OCI-LY3 (cell line): ENCODE measurements around the gene TNS1.
A peak's percentile ranks its signal among the peaks of the same experiment; 100 is the strongest.

Source experiments
- H2AFZ ChIP-seq: fragments of 200-600, 300-600 bp; shearing (Covaris generic); 2 replicates; pipeline ENCODE4 v1.6.0; 2014; ENCODE audit warnings: antibody characterized with exemption, low read depth, low read length
- H3K27ac ChIP-seq: fragments of 200-600, 300-600 bp; sonication (generic); 2 replicates; pipeline ENCODE4 v1.5.1; 2014; ENCODE audit warnings: mild to moderate bottlenecking, low read length, moderate library complexity, mixed read lengths
- H3K27me3 ChIP-seq: fragments of 200-600, 300-600 bp; sonication (generic); 2 replicates; pipeline ENCODE4 v1.6.1; 2014; ENCODE audit warnings: low read depth, low read length, mixed read lengths
- H3K36me3 ChIP-seq: fragments of 200-600, 300-600 bp; sonication (generic); replicated peaks from 2 replicates; pipeline ENCODE3; 2014; ENCODE audit warnings: low read depth, low read length, mixed read lengths
- H3K4me1 ChIP-seq: fragments of 300-600, 200-600 bp; sonication (generic); 2 replicates; pipeline ENCODE4 v1.6.1; 2014; ENCODE audit warnings: low read length, mixed read lengths
- H3K4me2 ChIP-seq: fragments of 200-600, 300-600 bp; sonication (generic); 2 replicates; pipeline ENCODE4 v1.6.1; 2014; ENCODE audit warnings: low read length, mixed read lengths
- H3K4me3 ChIP-seq: fragments of 300-600, 200-600 bp; sonication (generic); 2 replicates; pipeline ENCODE4 v1.5.1; 2014; ENCODE audit warnings: antibody characterized with exemption, mild to moderate bottlenecking, low read length, moderate library complexity
- H3K79me2 ChIP-seq: fragments of 300-600, 200-600 bp; shearing (Covaris generic); 2 replicates; pipeline ENCODE4 v1.6.1; 2014; ENCODE audit warnings: mild to moderate bottlenecking, low read length, mixed read lengths
- H3K9ac ChIP-seq: fragments of 300-600, 200-600 bp; shearing (Covaris generic); 2 replicates; pipeline ENCODE4 v1.6.0; 2014; ENCODE audit warnings: mild to moderate bottlenecking, low read length, moderate library complexity
- H3K9me3 ChIP-seq: fragments of 200-600, 300-600 bp; shearing (Covaris generic); 2 replicates; pipeline ENCODE4 v1.6.1; 2014; ENCODE audit warnings: low read length, mixed read lengths; ENCODE audit not compliant: insufficient read depth
- H4K20me1 ChIP-seq: fragments of 200-600, 300-600 bp; sonication (generic); 2 replicates; pipeline ENCODE4 v1.6.1; 2016; ENCODE audit warnings: low read length, mixed read lengths; ENCODE audit not compliant: insufficient read depth
- CTCF ChIP-seq: fragments of 200-600, 300-600 bp; sonication (generic); IDR thresholded peaks from 2 replicates; pipeline ENCODE4 v1.5.1; 2014; ENCODE audit warnings: antibody characterized with exemption, low read length, low read depth
- EZH2phosphoT487 ChIP-seq: fragments of 200-600 bp; shearing (Covaris generic); IDR thresholded peaks from 2 replicates; pipeline ENCODE4 v1.6.1; 2018; ENCODE audit warnings: antibody characterized with exemption, mixed run types, low read depth

The TNS1 gene

DNA sequence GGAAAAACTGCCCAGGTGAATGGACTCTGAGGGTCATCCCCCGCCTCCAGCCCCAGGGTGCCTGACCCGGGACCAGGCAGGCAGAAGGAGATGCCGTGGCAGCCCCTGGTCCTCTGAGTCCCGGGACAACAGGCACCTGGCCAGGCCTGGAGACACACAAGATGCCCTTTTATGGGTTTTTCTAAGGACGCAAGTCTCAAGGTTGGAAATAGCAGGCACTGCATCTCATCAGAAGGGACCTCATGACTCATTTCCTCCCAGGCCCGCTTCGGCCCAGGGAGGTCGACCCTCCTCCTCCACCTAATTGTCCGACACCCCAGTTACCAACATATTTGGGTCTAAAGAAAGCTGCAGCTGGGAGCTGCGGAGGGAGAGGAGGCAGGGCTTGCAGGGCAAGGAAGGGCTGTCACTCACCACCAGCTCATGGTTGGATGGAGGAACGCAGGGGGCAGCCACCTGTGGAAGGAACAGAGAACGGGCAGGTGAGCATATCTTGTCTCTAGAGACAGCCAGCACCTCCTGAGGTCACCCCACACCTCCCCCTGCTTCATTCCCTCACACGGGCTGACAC is 82.9 kb downstream of the TNS1 start:
- Histone ChIP-seq H3K4me3 (no peak overlapping the region), H3K4me1 (no peaks in the 10 kb centered on the region), H3K79me2 (no peaks in the 10 kb centered on the region), H3K27me3 (no peaks in the 10 kb centered on the region; the same call in 1 of the 2 replicates), H4K20me1 (peaks cover 7% of the 10 kb centered on the region; the same call in 1 of the 2 replicates), H3K4me2 (no peak overlapping the region), H3K36me3 (no peaks in the 10 kb centered on the region), H3K27ac (no peak overlapping the region), H3K9ac (no peak overlapping the region), H3K9me3 (no peaks in the 10 kb centered on the region), H2AFZ (no peak overlapping the region)
- TF ChIP-seq EZH2phosphoT487, result no peak
- TF ChIP-seq CTCF, result no peak

- Histone ChIP-seq H3K4me3 (no peak overlapping the region), H3K9ac (no peak overlapping the region), H3K4me2 (no peak overlapping the region), H2AFZ (no peak overlapping the region), H3K4me1 (no peaks in the 10 kb centered on the region), H3K9me3 (no peaks in the 10 kb centered on the region), H3K27ac (no peak overlapping the region), H4K20me1 (peaks cover 4% of the 10 kb centered on the region; the same call in 1 of the 2 replicates), H3K36me3 (no peaks in the 10 kb centered on the region), H3K27me3 (no peaks in the 10 kb centered on the region; the same call in 1 of the 2 replicates), H3K79me2 (no peaks in the 10 kb centered on the region)
- no peak for TF ChIP-seq CTCF
- TF ChIP-seq EZH2phosphoT487, result no peak
Observed at GRCh38 chr2:217919204-217919603, 83.6 kb downstream of the TNS1 start.

DNA sequence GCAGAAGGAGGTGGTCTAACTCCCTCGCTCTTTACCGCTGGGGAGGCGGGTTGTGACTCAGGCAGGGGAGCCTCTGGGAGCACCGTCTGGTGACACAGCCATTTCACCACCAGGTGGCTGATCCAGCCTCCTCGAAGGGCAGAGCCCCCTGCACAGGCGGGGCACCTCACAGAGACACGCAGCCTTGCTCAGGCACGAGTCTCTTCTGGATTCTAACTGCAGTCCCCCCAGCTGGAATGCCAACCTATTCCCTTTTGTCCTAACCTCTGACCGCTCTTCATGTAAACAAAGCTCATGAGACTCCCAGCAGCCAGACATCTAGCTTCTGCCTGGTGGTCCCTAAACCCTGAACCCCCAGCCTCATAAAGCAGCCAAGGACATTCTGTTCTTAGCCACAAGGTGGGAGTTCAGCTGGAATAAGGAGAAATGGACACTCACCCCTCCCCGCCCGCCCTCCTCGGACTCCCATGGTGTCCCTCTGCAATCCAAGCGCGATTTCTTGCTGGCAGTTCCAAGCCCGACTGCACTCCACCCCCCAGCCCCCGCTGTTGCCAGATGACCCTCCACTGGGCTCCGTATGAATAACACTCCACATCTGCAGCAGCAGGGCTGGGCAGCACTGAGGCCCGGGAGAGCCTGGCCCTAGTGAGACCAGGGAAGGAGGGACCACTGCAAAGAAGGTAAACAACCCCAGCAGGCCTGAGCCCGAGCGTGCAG is 84.3 kb downstream of the TNS1 start:
- H3K4me1 ChIP-seq, result no peaks in the 10 kb centered on the region
- no peaks in the 10 kb centered on the region for H3K79me2 ChIP-seq
- no peak overlapping the region for H3K27ac ChIP-seq
- H3K36me3 ChIP-seq, result no peaks in the 10 kb centered on the region
- no peaks in the 10 kb centered on the region; the same call in 1 of the 2 replicates for H3K27me3 ChIP-seq
- no peak overlapping the region for H3K9ac ChIP-seq
- H4K20me1 ChIP-seq, result peaks cover 4% of the 10 kb centered on the region; the same call in 1 of the 2 replicates
- TF ChIP-seq EZH2phosphoT487 (no peak), CTCF (peak; percentile 11; the same call in 1 of the 2 replicates)
- no peaks in the 10 kb centered on the region for H3K9me3 ChIP-seq
- H3K4me2 ChIP-seq, result no peak overlapping the region
- no peak overlapping the region for H2AFZ ChIP-seq
- H3K4me3 ChIP-seq, result no peak overlapping the region

DNA sequence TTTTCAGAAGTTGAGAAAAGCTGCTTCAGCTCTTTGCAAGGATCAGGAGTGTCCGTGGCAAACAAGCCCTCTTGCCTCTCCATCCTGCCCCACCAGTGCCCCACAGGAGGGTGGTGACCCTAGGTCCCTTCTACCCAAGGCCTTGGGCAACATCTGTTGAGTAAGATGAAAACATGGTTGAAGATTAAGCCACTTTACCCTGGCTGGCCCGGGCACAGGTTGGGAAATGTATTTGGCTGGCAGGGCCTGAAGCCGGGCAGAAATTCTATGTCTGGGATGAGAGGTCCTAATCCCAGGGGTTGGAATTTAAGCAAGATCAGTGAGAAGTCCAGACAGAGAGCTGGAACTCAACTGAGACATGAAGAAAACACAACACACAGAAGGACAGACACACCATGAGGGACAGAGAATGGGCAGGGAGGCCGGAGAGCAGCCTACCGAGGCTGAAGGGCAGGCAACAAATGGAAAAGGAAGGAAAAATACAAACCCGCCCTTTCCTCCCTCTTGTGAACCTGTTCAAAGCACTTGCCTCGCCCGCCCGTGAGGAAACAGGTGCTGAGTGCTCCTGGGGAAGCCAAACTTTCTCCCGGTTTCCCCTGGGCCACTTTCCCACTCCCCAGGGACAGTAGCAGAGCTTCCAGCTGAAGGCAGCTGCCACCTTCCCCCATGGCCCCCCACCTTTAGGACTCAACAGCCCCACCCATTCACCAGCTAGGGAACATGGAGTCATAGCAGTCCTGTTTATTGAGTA is 86.1 kb downstream of the TNS1 start:
- H4K20me1 ChIP-seq, result no peaks in the 10 kb centered on the region; the same call in 1 of the 2 replicates
- H3K9ac ChIP-seq, result no peak overlapping the region
- no peak overlapping the region for H2AFZ ChIP-seq
- no peaks in the 10 kb centered on the region for H3K4me1 ChIP-seq
- no peaks in the 10 kb centered on the region; the same call in 1 of the 2 replicates for H3K27me3 ChIP-seq
- no peak for TF ChIP-seq EZH2phosphoT487
- no peak for TF ChIP-seq CTCF
- H3K27ac ChIP-seq, result no peak overlapping the region
- no peaks in the 10 kb centered on the region for H3K36me3 ChIP-seq
- no peak overlapping the region for H3K4me2 ChIP-seq
- no peak overlapping the region for H3K4me3 ChIP-seq
- no peaks in the 10 kb centered on the region for H3K9me3 ChIP-seq
- H3K79me2 ChIP-seq, result no peaks in the 10 kb centered on the region
